Fibroblast of pulmonary artery (primary cell): ENCODE data around the gene SSUH2.
A peak's percentile ranks its signal among the peaks of the same experiment; 100 is the strongest.

Experiments
- DNase-seq: peaks from one replicate; pipeline ENCODE4 v3.0.0-alpha.2; 2010; ENCODE audit warnings: low read depth
- H3K4me3 ChIP-seq: replicated peaks from 2 replicates; pipeline ENCODE4 v1.5.1; 2011; ENCODE audit warnings: low read depth, mild to moderate bottlenecking, control low read depth, low read length, moderate library complexity
- TF ChIP-seq, protein P1 (sequence below): IDR thresholded peaks from 2 replicates; pipeline ENCODE4 v1.5.1; 2011; ENCODE audit warnings: mild to moderate bottlenecking, control low read depth, low read length, inconsistent platforms; ENCODE audit errors: missing control alignments

The SSUH2 gene

DNA sequence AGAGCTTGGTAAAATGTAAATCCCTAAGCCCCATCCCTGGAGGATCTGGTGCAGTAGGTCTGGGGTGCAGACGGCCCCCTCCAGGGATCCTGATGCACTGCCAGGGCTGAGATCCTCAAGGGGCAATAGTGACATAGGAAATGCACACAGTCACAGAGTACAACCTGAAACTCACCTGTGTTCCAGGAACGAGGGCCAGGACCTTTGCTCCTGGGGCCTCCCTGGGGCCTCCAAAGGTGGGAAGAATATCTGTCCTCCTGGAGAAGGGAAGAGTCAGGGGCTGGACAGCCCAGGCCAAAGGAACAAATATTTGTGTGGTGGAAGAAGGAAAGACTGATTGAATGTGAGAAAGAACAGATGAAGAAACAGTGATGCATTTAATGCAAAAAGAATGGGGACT, 9.5 kb downstream of the SSUH2 start:
- DNase-seq: no peak
- TF ChIP-seq, protein P1, sequence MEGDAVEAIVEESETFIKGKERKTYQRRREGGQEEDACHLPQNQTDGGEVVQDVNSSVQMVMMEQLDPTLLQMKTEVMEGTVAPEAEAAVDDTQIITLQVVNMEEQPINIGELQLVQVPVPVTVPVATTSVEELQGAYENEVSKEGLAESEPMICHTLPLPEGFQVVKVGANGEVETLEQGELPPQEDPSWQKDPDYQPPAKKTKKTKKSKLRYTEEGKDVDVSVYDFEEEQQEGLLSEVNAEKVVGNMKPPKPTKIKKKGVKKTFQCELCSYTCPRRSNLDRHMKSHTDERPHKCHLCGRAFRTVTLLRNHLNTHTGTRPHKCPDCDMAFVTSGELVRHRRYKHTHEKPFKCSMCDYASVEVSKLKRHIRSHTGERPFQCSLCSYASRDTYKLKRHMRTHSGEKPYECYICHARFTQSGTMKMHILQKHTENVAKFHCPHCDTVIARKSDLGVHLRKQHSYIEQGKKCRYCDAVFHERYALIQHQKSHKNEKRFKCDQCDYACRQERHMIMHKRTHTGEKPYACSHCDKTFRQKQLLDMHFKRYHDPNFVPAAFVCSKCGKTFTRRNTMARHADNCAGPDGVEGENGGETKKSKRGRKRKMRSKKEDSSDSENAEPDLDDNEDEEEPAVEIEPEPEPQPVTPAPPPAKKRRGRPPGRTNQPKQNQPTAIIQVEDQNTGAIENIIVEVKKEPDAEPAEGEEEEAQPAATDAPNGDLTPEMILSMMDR: no peak
- H3K4me3 ChIP-seq: no peak overlapping the region

DNA sequence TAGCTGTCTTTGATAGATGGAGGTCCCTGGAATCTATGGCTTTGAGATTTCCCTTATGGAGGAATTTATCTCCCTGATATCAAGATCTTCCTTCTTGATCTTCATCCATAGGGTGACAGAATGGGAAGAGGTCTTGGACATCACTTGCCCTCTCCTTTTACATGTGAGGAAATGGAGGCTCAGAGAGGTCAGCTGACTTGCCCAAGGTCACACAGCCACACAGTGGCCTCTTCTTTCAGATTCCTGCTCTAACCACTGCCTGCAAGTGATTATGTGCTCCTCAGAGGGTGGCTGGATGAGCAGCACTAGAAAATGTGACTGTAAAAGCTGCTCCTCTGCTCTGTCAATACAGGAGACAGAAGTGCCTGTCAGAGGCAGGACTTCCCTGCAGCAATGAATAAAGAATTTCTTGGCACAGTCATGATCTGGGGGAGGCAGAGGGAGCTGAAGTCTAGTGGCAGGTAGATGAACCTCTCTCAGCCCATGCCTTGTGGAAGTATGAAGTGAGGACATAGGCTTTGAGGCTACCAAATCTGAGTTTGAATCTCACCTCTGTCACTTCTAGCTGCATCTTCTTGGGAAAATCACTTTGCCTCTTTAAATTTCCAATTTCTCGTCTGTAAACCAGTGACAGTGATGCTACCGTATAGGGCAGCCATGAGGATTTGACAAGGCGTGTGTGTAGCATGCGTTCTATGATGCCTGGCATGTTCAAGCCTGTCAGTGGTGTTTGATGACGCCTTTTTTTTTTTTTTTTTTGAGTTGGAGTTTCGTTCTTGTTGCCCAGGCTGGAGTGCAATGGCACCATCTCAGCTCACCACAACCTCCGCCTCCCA, 12.0 kb downstream of the SSUH2 start:
- TF ChIP-seq, protein P1: no peak
- no peak overlapping the region for H3K4me3 ChIP-seq
- no peak for DNase-seq

DNA sequence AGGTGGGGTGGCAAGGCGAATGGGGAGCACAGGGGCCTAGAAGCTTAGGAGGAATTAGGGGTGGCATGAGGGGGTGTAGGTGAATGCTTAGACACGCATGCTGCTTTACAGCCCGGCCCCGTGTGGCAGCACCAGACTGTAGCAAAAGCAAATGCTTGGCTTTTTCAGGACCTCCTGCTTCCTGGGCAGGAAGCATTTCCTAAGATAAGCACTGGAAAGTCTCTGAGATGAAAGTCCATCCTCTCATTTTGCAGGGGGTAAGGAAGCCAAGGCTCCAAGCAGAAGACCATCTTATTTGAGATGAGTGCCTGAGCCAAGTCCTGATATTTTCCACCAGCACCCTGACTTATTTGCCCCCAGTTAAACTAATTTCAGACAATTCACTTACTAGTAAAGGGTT, 12.9 kb downstream of the SSUH2 start:
- no peak overlapping the region for H3K4me3 ChIP-seq
- TF ChIP-seq, protein P1: no peak
- DNase-seq: no peak

DNA sequence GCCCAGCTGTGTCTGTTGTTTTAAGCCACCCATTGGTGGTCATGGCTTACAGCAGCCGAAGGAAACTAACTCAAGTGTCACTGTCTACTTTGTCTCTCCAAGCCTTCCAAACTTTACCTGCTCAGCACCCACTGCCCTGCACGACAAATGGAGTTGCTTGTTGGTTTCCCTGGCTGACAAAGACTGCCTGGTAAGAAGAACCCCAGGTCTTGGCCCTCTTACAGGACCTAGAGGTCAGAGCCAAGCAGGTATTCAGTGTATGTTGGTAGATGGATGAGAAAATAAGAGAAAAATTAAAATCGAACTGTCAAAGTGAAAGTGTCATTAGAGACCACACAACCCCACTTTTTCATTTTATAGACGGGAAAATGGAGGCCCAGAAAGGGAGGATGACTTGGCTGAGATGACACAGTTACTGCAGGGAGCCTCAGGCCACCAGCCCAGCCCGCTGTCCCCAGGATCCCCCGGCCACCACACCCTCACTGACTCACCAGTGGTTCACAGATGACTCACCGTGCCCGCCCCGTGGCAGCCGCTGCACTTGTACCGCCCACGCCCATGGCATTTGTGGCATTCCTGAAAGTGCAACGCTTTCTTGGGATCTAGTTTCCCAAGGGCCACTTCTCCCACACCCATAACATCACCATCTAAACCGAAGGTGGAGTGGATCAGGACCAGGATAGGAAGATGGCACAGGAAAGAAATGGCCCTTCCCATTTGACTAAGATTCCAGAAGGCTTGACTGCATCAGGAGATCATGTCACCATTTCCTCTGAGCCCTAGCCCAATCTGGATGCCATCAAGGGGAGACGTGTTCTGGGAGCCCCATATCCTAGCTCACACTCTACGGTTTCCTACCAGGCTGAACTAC, 15.2 kb downstream of the SSUH2 start:
- DNase-seq: peak; percentile 80
- H3K4me3 ChIP-seq: no peak overlapping the region
- TF ChIP-seq, protein P1: no peak

DNA sequence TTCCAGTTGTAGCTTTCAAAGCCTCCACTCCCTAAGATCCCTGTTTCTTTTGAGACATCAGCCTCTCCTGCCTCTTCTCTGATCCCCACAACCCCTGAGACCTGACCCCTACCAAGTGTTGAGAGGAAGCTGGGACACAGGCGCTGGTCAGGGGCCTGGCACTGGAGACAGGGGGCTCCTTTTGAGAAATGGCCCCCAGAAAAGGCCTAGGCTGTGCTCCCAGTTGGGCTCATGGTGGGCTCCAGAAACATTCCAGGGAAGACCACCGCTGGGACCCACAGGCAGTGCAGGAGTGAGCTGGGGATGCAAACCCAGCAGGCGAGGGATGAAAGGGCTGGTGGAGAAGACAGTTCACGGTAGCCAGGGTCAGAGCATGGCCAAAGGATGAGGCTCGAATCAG, 16.6 kb downstream of the SSUH2 start:
- DNase-seq: no peak
- TF ChIP-seq, protein P1: no peak
- no peak overlapping the region for H3K4me3 ChIP-seq

DNA sequence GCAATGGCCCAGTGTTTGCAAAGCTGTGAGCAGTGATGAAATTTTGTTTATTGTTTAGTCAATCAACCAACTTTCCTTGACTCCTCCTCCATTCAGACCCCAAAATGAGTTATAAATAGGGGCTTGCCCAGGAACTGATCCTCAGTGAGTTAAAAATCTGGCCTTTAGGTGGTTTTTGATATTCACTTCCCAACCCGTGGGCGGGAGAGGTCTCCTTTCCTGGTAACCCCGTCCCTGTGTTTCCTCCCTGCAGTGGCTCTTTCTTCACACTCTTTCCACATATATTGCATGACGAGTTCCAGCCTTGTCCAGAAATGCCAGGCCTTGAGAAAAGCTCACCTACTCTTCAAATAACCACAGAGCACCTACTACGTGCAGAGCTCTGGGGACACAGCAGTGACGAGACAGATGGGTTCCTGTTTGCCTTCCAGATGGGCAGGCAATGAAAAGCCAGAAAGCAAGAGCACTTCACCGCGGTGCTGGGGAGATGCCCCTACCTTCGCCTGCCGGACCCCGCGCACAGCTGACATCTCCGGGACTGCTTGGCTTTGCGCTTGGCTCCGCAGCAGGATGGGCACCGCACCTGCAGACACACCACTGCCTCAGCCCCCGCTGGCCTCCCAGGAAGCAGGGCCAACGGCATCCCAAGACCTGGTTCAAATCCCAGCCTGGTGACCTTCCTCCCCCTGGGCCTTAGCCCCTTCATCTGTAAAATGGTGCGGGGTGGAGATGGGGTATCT, 17.2 kb downstream of the SSUH2 start:
- TF ChIP-seq, protein P1: no peak
- no peak for DNase-seq
- no peak overlapping the region for H3K4me3 ChIP-seq
